Neutrophil (primary cell): ENCODE results near the gene COL21A1.

Experiments used
- H3K27ac ChIP-seq: fragments of 200-600 bp; sonication (generic); 2 replicates; pipeline ENCODE4 v1.5.1; 2016; ENCODE audit warnings: mild to moderate bottlenecking, moderate library complexity
- H3K27me3 ChIP-seq: fragments of 200-600 bp; sonication (generic); 2 replicates; pipeline ENCODE4 v1.6.0; 2016; ENCODE audit warnings: mild to moderate bottlenecking
- H3K36me3 ChIP-seq: fragments of 200-600 bp; sonication (generic); 2 replicates; pipeline ENCODE4 v1.5.1; 2017
- H3K4me1 ChIP-seq, 2 experiments: fragments of 200-600 bp in 1 of 2; sonication (generic) in 1 of 2; 1 replicate in 1 of 2; 2 replicates in 1 of 2; pipeline versions ENCODE4 v1.5.1 to v1.6.1; 2013 to 2016; ENCODE audit warnings: low read depth in 1 of 2, low read length in 1 of 2, mild to moderate bottlenecking in 1 of 2, moderate library complexity in 1 of 2; ENCODE audit not compliant: control insufficient read depth in 1 of 2, insufficient read depth in 1 of 2
- H3K4me3 ChIP-seq, 2 experiments: fragments of 200-600 bp in 1 of 2; sonication (generic) in 1 of 2; 1 replicate in 1 of 2; 2 replicates in 1 of 2; pipeline ENCODE4 v1.5.1; 2013 to 2016; ENCODE audit warnings: low read depth in 1 of 2, low read length in 1 of 2, mild to moderate bottlenecking in 1 of 2, moderate library complexity in 1 of 2
- H3K9me3 ChIP-seq: fragments of 200-600 bp; sonication (generic); 2 replicates; pipeline ENCODE4 v1.5.1; 2016
- CTCF ChIP-seq: fragments of 200-600 bp; sonication (generic); IDR thresholded peaks from 2 replicates; pipeline ENCODE4 v1.5.1; 2016; ENCODE audit warnings: antibody characterized with exemption

The COL21A1 gene

GRCh38 chr6:56188429-56188828, 59.0 kb downstream of the COL21A1 start:
- TF ChIP-seq CTCF, result no peak
- H3K36me3 ChIP-seq, result no peaks in the 10 kb centered on the region

GRCh38 chr6:56187686-56188085, 59.7 kb downstream of the COL21A1 start:
- H3K27me3 ChIP-seq, result no peaks in the 10 kb centered on the region
- TF ChIP-seq CTCF, result no peak

More at GRCh38 chr6:56188429-56188828, 59.0 kb downstream of the COL21A1 start:
- Histone ChIP-seq H3K9me3 (no peaks in the 10 kb centered on the region), H3K27me3 (no peaks in the 10 kb centered on the region), H3K4me3 (no peak overlapping the region), H3K4me1 (no peaks in the 10 kb centered on the region), H3K27ac (no peak overlapping the region)

GRCh38 chr6:56176741-56177140, 70.6 kb downstream of the COL21A1 start:
- Histone ChIP-seq H3K4me3 (no peak overlapping the region), H3K27me3 (no peaks in the 10 kb centered on the region), H3K27ac (no peak overlapping the region), H3K9me3 (no peaks in the 10 kb centered on the region), H3K4me1 (no peaks in the 10 kb centered on the region), H3K36me3 (no peaks in the 10 kb centered on the region)
- no peak for TF ChIP-seq CTCF

More at GRCh38 chr6:56187686-56188085, 59.7 kb downstream of the COL21A1 start:
- H3K4me1 ChIP-seq, result no peaks in the 10 kb centered on the region
- H3K4me3 ChIP-seq, result no peak overlapping the region
- H3K9me3 ChIP-seq, result no peaks in the 10 kb centered on the region
- no peaks in the 10 kb centered on the region for H3K36me3 ChIP-seq
- H3K27ac ChIP-seq, result no peak overlapping the region

- no peaks in the 10 kb centered on the region for H3K9me3 ChIP-seq
- no peak overlapping the region for H3K27ac ChIP-seq
- H3K4me3 ChIP-seq, result no peak overlapping the region
- H3K27me3 ChIP-seq, result no peaks in the 10 kb centered on the region
- TF ChIP-seq CTCF, result no peak
- H3K4me1 ChIP-seq, result no peaks in the 10 kb centered on the region
- no peaks in the 10 kb centered on the region for H3K36me3 ChIP-seq
Measured at GRCh38 chr6:56173228-56173627, 74.2 kb downstream of the COL21A1 start.

GRCh38 chr6:56172144-56172543, 75.2 kb downstream of the COL21A1 start:
- no peaks in the 10 kb centered on the region for H3K4me1 ChIP-seq
- no peak overlapping the region for H3K4me3 ChIP-seq
- no peaks in the 10 kb centered on the region for H3K9me3 ChIP-seq
- H3K27ac ChIP-seq, result no peak overlapping the region
- H3K27me3 ChIP-seq, result no peaks in the 10 kb centered on the region
- TF ChIP-seq CTCF, result no peak
- no peaks in the 10 kb centered on the region for H3K36me3 ChIP-seq

- H3K9me3 ChIP-seq, result no peaks in the 10 kb centered on the region
- no peak overlapping the region for H3K27ac ChIP-seq
- H3K4me3 ChIP-seq, result no peak overlapping the region
- TF ChIP-seq CTCF, result no peak
- H3K27me3 ChIP-seq, result no peaks in the 10 kb centered on the region
- H3K36me3 ChIP-seq, result no peaks in the 10 kb centered on the region
- no peaks in the 10 kb centered on the region for H3K4me1 ChIP-seq
Measured at GRCh38 chr6:56169366-56169765, 78.0 kb downstream of the COL21A1 start.
